GM18502 (cell line): ENCODE data around the gene KCTD19.
"Not testable (repeated sequence)": the region's sequence is repeated elsewhere in the genome, so short reads cannot be mapped to it uniquely, and the experiment has no call there.

ENCODE experiments used
- ATAC-seq: cut with Tn5 transposase; IDR thresholded peaks from one replicate; pipeline ENCODE4 v1.9.1; 2021; ENCODE audit warnings: mild to moderate bottlenecking; ENCODE audit not compliant: unreplicated experiment, poor library complexity

Gene KCTD19

GRCh38 chr16:67326472-67327309 is at the start of gene KCTD19, which contains the start of gene LRRC36:
TSS of gene KCTD19 (minus strand) at chr16:67326741. CDS start at chr16:67326707, 34 bp downstream.
TSS of gene LRRC36 (plus strand) at chr16:67326815. CDS start at chr16:67326863, 48 bp downstream.
- ATAC-seq = no peak

GRCh38 chr16:67376012-67376411 is 49.5 kb upstream of the KCTD19 start:
- ATAC-seq = not testable (repeated sequence)

- ATAC-seq = no peak
These were observed 46.1 kb upstream of the KCTD19 start for GRCh38 chr16:67372664-67373063.

- no peak for ATAC-seq
These were observed 44.1 kb upstream of the KCTD19 start for GRCh38 chr16:67370661-67371060.

GRCh38 chr16:67364600-67365235 is 38.2 kb upstream of the KCTD19 start:
- ATAC-seq = no peak

- no peak for ATAC-seq
These were observed 34.5 kb upstream of the KCTD19 start for GRCh38 chr16:67361038-67361437.

GRCh38 chr16:67359540-67360269 is 33.2 kb upstream of the KCTD19 start:
- ATAC-seq = not testable (repeated sequence)

GRCh38 chr16:67357561-67357960 is 31.0 kb upstream of the KCTD19 start:
- ATAC-seq = no peak

- no peak for ATAC-seq
These were observed 29.9 kb upstream of the KCTD19 start for GRCh38 chr16:67356396-67356795.

- not testable (repeated sequence) for ATAC-seq
These were observed 25.9 kb upstream of the KCTD19 start for GRCh38 chr16:67352463-67352862.

- no peak for ATAC-seq
These were observed 23.8 kb upstream of the KCTD19 start for GRCh38 chr16:67350324-67350723.

GRCh38 chr16:67349172-67349571 is 22.6 kb upstream of the KCTD19 start:
- no peak for ATAC-seq

- no peak for ATAC-seq
These were observed 19.8 kb upstream of the KCTD19 start for GRCh38 chr16:67346341-67346740.

GRCh38 chr16:67345401-67345800 is 18.9 kb upstream of the KCTD19 start:
- ATAC-seq = no peak

GRCh38 chr16:67342616-67343015 is 16.1 kb upstream of the KCTD19 start:
- ATAC-seq = no peak

GRCh38 chr16:67341250-67341649 is 14.7 kb upstream of the KCTD19 start:
- ATAC-seq = no peak

- no peak for ATAC-seq
These were observed 12.9 kb upstream of the KCTD19 start for GRCh38 chr16:67339453-67339852.

GRCh38 chr16:67336648-67337047 is 10.1 kb upstream of the KCTD19 start:
- ATAC-seq = no peak

GRCh38 chr16:67336116-67336515 is 9.6 kb upstream of the KCTD19 start:
- no peak for ATAC-seq

GRCh38 chr16:67333315-67333714 is 6.8 kb upstream of the KCTD19 start:
- ATAC-seq = no peak

GRCh38 chr16:67329901-67330300 is 3.4 kb upstream of the KCTD19 start:
- ATAC-seq = no peak
